Upper lobe of left lung (tissue), 4 donors: ENCODE data around the gene APCS.

ENCODE experiments used
- CTCF ChIP-seq, 6 experiments: fragments of 450-650 bp in 4 of 6; fragments of 200-600 bp in 2 of 6; sonication (generic) in 2 of 6; IDR thresholded peaks; one replicate each; pipeline ENCODE4 v1.5.1; 2016 to 2019; ENCODE audit warnings: antibody characterized with exemption in 6 of 6
- POLR2A ChIP-seq, 4 donors: fragments of 450-650 bp; IDR thresholded peaks; one replicate each; pipeline ENCODE4 v1.5.1; 2016 to 2017; ENCODE audit warnings: antibody characterized with exemption in 4 of 4, mild to moderate bottlenecking in 2 of 4

- TF ChIP-seq CTCF (IDR thresholded peaks at IDR 0.05) (no peak), POLR2A (IDR thresholded peaks at IDR 0.05) (no peak)
Observed at GRCh38 chr1:159561497-159561896, 26.1 kb upstream of the APCS start.
